Measurements from ENCODE around the gene CDC34. TPM values are rescaled to one million over a fixed set of nuclear protein-coding genes. Genes with fewer than 3 reads are reported as not detected.

The CDC34 gene
- total RNA-seq, 6 experiments from 2014 or later: 63.8 to 79.9 (median 64.6) TPM

DNA sequence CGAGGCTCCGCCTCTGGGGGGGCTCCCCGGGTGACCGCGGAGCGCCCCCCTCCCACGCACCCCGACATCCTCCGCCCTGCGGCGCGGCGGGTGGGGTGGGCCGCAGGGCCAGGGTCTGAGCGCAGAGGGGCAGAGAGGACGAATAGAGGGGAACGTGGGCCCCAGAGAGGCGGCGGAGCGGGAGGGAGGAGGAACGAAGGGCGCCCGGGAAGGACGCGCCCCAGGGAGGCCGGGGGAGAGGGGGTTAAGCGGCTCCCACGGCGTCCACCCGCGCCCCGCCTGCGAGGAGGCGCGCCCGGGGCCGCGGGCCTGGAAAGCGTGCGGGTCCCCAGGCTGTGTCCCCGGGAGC lies 59.2 kb downstream of the CDC34 start:
- H3K36me3 Mint-ChIP-seq (ENCODE audit: low read depth): no peaks in the 10 kb centered on the region
- H3K4me3 Mint-ChIP-seq: no peak overlapping the region
- no peaks in the 10 kb centered on the region for H3K9me3 Mint-ChIP-seq
- H3K4me1 Mint-ChIP-seq (ENCODE audit: low read depth): peaks cover 17% of the 10 kb centered on the region
- peaks cover 14% of the 10 kb centered on the region for H3K27me3 Mint-ChIP-seq (ENCODE audit: insufficient read depth)
- no peak overlapping the region for H3K27ac Mint-ChIP-seq
- no peak for DNase-seq
- TF ChIP-seq, protein P1, sequence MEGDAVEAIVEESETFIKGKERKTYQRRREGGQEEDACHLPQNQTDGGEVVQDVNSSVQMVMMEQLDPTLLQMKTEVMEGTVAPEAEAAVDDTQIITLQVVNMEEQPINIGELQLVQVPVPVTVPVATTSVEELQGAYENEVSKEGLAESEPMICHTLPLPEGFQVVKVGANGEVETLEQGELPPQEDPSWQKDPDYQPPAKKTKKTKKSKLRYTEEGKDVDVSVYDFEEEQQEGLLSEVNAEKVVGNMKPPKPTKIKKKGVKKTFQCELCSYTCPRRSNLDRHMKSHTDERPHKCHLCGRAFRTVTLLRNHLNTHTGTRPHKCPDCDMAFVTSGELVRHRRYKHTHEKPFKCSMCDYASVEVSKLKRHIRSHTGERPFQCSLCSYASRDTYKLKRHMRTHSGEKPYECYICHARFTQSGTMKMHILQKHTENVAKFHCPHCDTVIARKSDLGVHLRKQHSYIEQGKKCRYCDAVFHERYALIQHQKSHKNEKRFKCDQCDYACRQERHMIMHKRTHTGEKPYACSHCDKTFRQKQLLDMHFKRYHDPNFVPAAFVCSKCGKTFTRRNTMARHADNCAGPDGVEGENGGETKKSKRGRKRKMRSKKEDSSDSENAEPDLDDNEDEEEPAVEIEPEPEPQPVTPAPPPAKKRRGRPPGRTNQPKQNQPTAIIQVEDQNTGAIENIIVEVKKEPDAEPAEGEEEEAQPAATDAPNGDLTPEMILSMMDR (IDR thresholded peaks at IDR 0.05): no peak

DNA sequence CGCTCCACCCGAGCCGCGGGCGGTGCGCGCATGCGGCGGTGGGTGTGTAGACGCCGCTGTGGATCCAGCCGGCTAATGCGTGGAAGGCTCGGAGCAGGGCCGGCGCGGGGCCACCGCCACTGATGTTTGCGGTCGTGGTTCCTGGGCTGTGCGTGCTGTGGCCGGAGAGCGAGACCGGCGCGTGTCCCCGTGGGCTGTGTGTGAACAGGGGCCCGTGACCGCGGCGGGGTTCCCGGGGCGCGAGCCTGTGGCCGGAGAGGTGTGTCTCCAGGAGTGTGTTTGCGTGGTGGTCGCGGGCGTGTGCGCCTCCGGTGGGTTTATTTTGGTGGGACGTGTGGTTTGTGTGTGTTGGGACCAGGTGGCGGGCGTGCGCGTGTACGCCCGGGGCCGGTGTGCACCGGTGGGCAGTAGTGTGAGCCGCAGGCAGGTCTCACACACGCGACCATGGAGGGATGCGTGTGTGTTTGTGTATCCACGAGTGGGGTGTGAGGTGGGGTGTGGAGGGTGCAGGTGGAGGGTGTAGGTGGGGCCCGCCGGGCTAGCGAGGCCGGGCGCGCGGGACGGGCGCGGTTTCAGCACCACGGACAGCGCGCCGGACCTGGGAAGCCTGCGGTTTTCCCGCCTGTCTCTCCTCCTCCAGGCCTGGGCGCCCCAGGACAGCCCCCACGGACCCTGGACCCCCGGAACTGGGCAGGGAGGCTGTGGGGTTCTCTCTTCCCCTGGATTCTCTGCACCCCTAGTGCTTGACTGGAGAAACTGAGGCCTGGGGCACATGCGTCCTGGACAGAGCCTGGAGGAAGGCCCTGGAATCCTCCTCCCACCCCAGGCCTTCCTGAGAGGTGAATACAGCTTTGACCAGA lies 59.8 kb downstream of the CDC34 start:
- peaks cover 14% of the 10 kb centered on the region for H3K4me1 Mint-ChIP-seq (ENCODE audit: low read depth)
- no peaks in the 10 kb centered on the region for H3K9me3 Mint-ChIP-seq
- H3K27me3 Mint-ChIP-seq (ENCODE audit: insufficient read depth): peaks cover 12% of the 10 kb centered on the region
- H3K27ac Mint-ChIP-seq: no peak overlapping the region
- H3K36me3 Mint-ChIP-seq (ENCODE audit: low read depth): no peaks in the 10 kb centered on the region
- DNase-seq: no peak
- no peak overlapping the region; the same call in 1 of the 2 replicates for H3K4me3 Mint-ChIP-seq
- TF ChIP-seq, protein P1 (IDR thresholded peaks at IDR 0.05): no peak

Other genes with a start within 250 kb of the CDC34 start
- gene PLPP2, start 240.4 kb upstream of the CDC34 start, total RNA-seq (2021; fragmentation: NEBNext Ultra II Directional; extraction: Animal tissue kit (Norgen Biotek cat#: 25700)): 10 to 100 TPM in 2 of 6 experiments, 1 to 10 TPM in 4; 3.5 to 15.0 (median 4.2) TPM
- gene MIER2, start 187.0 kb upstream of the CDC34 start, total RNA-seq (2021; fragmentation: NEBNext Ultra II Directional; extraction: Animal tissue kit (Norgen Biotek cat#: 25700)): 10 to 100 TPM; 31.7 to 42.2 (median 33.4) TPM
- gene C2CD4C, start 122.6 kb upstream of the CDC34 start, total RNA-seq (2021; fragmentation: NEBNext Ultra II Directional; extraction: Animal tissue kit (Norgen Biotek cat#: 25700)): not detected
- not detected for gene SHC2, start 70.7 kb upstream of the CDC34 start, total RNA-seq (2021; fragmentation: NEBNext Ultra II Directional; extraction: Animal tissue kit (Norgen Biotek cat#: 25700))
- gene MADCAM1, start 35.3 kb upstream of the CDC34 start, total RNA-seq (2021; fragmentation: NEBNext Ultra II Directional; extraction: Animal tissue kit (Norgen Biotek cat#: 25700)): under 1 TPM; 0.11 to 0.47 (median 0.21) TPM
- 10 to 100 TPM; 20.2 to 24.7 (median 21.1) TPM for gene TPGS1, start 24.3 kb upstream of the CDC34 start, total RNA-seq (2021; fragmentation: NEBNext Ultra II Directional; extraction: Animal tissue kit (Norgen Biotek cat#: 25700))
- gene GZMM, start 12.3 kb downstream of the CDC34 start, total RNA-seq (2021; fragmentation: NEBNext Ultra II Directional; extraction: Animal tissue kit (Norgen Biotek cat#: 25700)): under 1 TPM in 1 of 6 experiments, not detected in 5; 0.24 TPM
- 100 to 1,000 TPM; 422 to 534 (median 465) TPM for gene BSG, start 40.8 kb downstream of the CDC34 start, total RNA-seq (2021; fragmentation: NEBNext Ultra II Directional; extraction: Animal tissue kit (Norgen Biotek cat#: 25700))
- gene HCN2, start 58.1 kb downstream of the CDC34 start, total RNA-seq (2021; fragmentation: NEBNext Ultra II Directional; extraction: Animal tissue kit (Norgen Biotek cat#: 25700)): 1 to 10 TPM; 2.8 to 3.6 (median 3.1) TPM
- 10 to 100 TPM; 29.9 to 44.2 (median 34.7) TPM for gene POLRMT, start 101.8 kb downstream of the CDC34 start, total RNA-seq (2021; fragmentation: NEBNext Ultra II Directional; extraction: Animal tissue kit (Norgen Biotek cat#: 25700))
- gene FGF22, start 108.1 kb downstream of the CDC34 start, total RNA-seq (2021; fragmentation: NEBNext Ultra II Directional; extraction: Animal tissue kit (Norgen Biotek cat#: 25700)): under 1 TPM in 2 of 6 experiments, not detected in 4; 0.17 to 0.18 TPM
- gene RNF126, start 131.5 kb downstream of the CDC34 start, total RNA-seq (2021; fragmentation: NEBNext Ultra II Directional; extraction: Animal tissue kit (Norgen Biotek cat#: 25700)): 10 to 100 TPM; 35.8 to 39.2 (median 38.2) TPM
- 100 to 1,000 TPM in 3 of 6 experiments, 10 to 100 TPM in 3; 97.1 to 123 (median 101) TPM for gene FSTL3, start 144.6 kb downstream of the CDC34 start, total RNA-seq (2021; fragmentation: NEBNext Ultra II Directional; extraction: Animal tissue kit (Norgen Biotek cat#: 25700))
- not detected for gene PRSS57, start 163.7 kb downstream of the CDC34 start, total RNA-seq (2021; fragmentation: NEBNext Ultra II Directional; extraction: Animal tissue kit (Norgen Biotek cat#: 25700))
- under 1 TPM in 2 of 6 experiments, not detected in 4; 0.14 to 0.15 TPM for gene PALM, start 177.2 kb downstream of the CDC34 start, total RNA-seq (2021; fragmentation: NEBNext Ultra II Directional; extraction: Animal tissue kit (Norgen Biotek cat#: 25700))
- gene MISP, start 219.4 kb downstream of the CDC34 start, total RNA-seq (2021; fragmentation: NEBNext Ultra II Directional; extraction: Animal tissue kit (Norgen Biotek cat#: 25700)): under 1 TPM in 2 of 6 experiments, not detected in 4; 0.05 to 0.07 TPM

All from HFFc6 (cell line).